NCI-H82 (cell line): ENCODE results near the gene ENTPD7.
A peak's percentile ranks its signal among the peaks of the same experiment; 100 is the strongest.
"Not testable (repeated sequence)": the region's sequence is repeated elsewhere in the genome, so short reads cannot be mapped to it uniquely, and the experiment has no call there.

Source experiments
- DNase-seq: peaks from one replicate; lab custom pipeline; 2025; lab: John Stamatoyannopoulos, UW

The ENTPD7 gene, protein sequence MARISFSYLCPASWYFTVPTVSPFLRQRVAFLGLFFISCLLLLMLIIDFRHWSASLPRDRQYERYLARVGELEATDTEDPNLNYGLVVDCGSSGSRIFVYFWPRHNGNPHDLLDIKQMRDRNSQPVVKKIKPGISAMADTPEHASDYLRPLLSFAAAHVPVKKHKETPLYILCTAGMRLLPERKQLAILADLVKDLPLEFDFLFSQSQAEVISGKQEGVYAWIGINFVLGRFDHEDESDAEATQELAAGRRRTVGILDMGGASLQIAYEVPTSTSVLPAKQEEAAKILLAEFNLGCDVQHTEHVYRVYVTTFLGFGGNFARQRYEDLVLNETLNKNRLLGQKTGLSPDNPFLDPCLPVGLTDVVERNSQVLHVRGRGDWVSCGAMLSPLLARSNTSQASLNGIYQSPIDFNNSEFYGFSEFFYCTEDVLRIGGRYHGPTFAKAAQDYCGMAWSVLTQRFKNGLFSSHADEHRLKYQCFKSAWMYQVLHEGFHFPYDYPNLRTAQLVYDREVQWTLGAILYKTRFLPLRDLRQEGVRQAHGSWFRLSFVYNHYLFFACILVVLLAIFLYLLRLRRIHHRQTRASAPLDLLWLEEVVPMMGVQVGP

DNA sequence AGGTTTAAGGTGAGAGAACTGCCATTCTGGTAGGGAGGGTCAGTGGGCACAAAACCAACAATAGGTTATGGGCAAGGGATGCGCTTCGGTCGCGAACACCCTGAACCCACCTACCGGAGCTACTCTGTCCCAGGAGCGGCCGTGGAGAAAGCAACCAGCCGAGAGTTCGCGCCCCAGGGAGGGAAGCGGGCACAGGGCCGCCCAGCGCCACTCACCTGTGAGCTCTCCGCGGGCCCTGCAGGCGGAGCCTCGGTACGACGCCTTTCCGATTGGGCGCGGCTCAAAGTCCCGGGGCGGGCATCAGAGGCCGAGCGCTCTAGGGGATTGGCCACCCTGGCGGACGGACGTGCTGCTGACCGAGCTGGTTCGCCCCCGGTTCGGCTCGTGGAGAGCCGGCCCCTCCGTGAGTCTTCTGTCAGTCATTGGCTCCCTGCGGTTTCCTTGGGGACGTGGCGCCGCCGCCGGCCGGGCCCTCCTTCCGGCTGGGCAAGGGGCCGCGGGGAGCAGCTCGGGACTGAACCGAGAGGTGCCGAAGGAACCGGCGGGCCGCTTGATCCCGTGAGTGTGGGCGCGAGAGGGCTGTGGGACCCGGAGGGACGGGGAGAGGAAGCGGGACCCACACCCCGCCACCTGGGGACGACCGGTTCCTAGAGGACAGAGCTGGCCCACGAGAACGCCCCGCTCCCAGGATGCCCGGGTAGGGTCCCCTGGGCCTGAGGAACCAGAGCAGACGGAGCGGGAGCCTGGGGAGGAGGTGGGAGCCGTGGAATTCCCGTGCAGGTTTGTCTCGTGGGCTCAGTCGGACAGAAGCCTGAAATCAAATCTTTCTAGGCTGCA, at the start of gene ENTPD7:
ENTPD7 (plus strand) TSS at position 479 of the 837 bp plus-strand sequence. CDS start 448 bp downstream, outside the sequence.
- peak; percentile 96 for DNase-seq

DNA sequence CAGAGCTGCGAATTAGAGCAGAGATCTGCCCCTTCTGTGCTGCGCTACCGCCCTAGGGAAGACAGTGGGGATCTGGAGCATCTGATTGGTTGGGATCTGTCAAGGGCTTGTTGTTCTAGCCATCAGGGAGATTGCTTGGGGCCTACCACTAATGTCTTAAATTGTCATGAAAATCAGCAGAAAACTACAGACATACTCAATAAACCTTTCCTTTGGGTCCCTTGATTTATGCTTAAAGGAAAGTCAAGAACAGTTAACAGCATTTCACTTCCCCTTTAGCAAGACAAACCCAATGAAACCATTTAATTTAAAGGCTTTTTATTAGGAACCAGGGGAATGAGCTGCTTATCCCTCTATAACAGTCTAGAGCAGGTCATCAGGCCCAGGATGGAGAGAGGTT, 49.1 kb upstream of the ENTPD7 start:
- no peak for DNase-seq

DNA sequence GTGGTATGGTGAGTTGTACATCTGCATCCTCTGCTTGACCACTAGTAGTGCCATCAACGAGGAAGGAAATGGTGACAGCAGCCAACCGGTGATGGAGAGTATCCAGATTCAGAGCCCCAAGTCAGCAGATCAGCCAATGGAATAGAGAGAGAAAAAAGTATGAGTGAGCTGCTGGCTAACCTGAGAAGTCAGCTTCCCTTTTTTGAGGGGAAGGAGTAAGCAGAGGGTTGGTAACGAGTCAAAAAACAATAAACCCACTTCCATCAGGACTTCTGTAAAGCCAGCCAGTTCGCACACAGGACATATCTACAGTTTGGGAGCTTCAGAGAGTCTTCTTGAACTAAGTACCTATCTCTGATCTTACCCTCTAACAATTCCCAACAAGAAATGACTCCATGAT, 48.0 kb upstream of the ENTPD7 start:
- DNase-seq, result no peak

DNA sequence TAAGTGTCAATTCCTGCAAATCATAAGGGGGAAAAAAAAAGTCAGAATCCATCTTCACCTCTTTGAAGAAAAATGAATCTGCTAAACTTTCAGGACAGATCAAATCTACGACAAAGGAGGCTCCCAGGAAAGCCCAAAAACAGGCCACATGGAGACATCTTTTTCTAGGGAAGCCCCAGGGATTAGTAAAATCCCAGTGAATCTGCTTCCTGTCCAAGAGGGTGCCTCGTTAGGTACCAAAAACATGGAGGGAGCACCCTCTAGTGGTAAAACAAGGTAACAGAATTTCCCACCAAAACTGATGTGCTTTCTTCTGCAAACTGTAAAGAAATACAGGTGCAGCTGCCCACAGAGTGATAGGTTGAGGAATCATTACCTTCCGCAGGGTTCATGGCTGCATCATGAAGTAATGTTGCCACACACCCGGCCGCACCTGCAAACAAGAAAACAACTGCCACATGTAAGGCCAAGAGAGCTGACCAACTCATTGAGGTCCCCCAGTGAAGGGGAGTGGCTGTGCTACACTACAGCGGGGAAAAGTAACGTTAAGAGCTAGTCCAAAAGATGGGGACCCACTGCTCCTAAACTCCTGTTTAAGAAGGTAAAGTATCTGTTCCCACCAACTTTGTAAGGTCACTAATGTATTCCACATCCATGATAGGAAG, 47.0 kb upstream of the ENTPD7 start:
- peak; percentile 84 for DNase-seq

- no peak for DNase-seq
Measured at GRCh38 chr10:99615426-99615825, 43.9 kb upstream of the ENTPD7 start.

GRCh38 chr10:99617696-99618095, 41.6 kb upstream of the ENTPD7 start:
- no peak for DNase-seq

GRCh38 chr10:99619090-99619800, 40.1 kb upstream of the ENTPD7 start:
- DNase-seq, result peak; percentile 38

DNA sequence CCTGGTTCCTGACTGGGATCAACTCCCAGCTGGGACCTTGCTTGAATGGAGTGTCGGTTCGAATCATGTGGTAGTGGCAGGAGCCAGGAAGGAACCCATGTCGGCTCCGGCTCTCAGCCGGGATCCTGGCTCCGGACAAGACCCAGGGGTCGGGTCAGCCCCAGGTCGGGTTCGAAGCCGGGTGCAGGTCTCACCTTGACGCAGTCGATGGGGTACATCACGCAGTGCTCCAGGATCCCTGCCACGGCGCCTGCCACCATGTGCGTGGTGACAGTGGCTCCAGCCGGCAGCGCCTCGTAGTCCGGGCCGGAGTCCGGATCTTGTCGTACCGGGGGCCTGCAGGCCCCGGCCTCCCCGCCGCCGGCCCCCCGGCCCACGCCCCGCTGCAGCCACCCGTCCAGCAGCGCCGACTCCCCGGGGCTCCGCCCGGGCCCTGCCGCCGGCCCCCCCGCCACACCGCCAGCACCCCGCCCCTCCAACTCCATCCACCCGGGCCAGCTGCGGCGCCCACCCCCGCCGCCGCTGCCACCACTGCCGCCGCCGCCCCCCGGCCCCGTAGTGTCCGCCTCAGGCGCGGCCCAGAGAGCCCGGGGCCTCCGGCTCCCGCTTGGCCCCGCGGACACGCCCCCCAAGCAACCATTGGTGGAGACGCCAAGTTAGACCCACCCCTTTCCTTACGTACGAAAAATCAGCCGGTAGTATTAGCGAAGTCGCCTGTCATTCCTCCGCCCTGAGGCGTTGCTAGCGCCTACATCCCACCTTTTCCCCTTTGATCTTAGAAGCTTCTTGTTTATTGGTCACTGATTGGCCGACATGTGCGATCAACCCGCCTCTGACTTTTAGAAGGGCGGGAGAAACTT, 39.2 kb upstream of the ENTPD7 start, which contains the start of gene SLC25A28:
SLC25A28 (minus strand) TSS at position 589 of the 860 bp plus-strand sequence; CDS start at position 485, 104 bp downstream.
- DNase-seq, result peak; percentile 99

- DNase-seq, result peak; percentile 83
Measured at GRCh38 chr10:99620711-99621453, 38.4 kb upstream of the ENTPD7 start.

DNA sequence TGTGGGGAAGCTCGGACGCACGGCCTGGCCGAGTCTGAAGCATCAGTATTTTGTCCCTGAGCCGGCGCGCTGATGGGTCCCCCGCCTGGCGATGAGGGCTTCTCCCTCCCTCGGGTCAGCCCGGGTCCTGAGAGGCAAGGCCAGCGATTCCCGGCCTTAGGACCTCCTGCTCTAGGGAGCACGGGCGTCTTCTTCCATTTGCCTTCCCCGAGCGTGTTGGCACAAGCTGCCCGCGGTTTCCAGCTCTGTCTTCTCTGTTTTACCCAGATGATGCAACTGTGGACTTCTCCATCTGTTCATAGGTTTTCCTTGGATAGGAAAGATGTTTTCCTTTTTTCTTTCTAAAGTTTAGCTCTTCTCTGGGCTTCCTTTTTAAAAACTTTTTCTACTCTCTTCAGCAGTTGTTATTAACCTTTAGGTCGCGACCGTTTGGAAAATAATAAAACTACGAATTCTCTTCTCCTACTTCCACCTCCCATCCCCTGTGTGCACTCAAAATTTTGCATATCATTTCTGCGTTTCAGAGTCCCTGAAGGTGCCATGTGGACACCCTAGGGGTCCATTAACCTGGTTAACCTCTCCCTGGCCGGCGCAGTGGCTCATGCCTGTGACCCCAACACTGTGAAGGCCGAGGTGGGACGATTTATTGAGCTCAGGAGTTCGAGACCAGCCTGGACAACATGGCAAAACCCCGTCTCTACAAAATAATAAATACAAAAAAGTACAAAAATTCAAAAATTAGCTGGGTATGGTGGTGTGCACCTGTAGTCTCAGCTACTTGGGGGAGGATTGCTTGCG, 37.7 kb upstream of the ENTPD7 start:
- DNase-seq, result no peak

GRCh38 chr10:99623919-99624318, 35.4 kb upstream of the ENTPD7 start:
- no peak for DNase-seq

GRCh38 chr10:99625124-99625523, 34.2 kb upstream of the ENTPD7 start:
- DNase-seq, result not testable (repeated sequence)

- DNase-seq, result no peak
Measured at GRCh38 chr10:99628923-99629624, 30.2 kb upstream of the ENTPD7 start.

GRCh38 chr10:99629625-99629978, 29.7 kb upstream of the ENTPD7 start:
- no peak for DNase-seq

DNA sequence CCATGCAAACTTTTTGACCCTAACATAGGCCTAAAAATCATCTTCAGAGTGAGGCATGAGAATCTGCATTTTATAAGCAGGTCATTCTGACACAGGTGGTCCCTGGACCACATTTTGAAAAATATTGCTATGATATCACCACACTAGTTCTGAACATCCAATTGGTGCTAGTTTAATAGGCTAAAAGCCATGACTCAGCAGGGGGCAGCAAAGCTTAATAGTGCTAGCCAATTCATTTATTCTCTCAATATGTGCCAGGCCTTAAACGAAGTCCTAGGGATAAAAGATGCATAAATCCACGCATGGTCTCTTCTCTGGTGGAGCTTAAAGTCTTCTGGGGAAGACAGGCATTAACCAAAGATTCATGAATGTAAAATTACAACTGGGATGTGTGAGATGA, 28.9 kb upstream of the ENTPD7 start:
- peak; percentile 47 for DNase-seq

- no peak for DNase-seq
Measured at GRCh38 chr10:99630991-99631390, 28.3 kb upstream of the ENTPD7 start.

- no peak for DNase-seq
Measured at GRCh38 chr10:99631496-99631895, 27.8 kb upstream of the ENTPD7 start.

- DNase-seq, result no peak
Measured at GRCh38 chr10:99633832-99634231, 25.5 kb upstream of the ENTPD7 start.
